Inflammatory macrophage (primary cell): ENCODE data around the gene SLAMF6.
"Not testable (repeated sequence)": the region's sequence is repeated elsewhere in the genome, so short reads cannot be mapped to it uniquely, and the experiment has no call there.

Source experiments
- DNase-seq, 2 donors: peaks; one replicate each; pipeline ENCODE4 v3.0.0-alpha.2; 2020 to 2022

SLAMF6 gene

DNA sequence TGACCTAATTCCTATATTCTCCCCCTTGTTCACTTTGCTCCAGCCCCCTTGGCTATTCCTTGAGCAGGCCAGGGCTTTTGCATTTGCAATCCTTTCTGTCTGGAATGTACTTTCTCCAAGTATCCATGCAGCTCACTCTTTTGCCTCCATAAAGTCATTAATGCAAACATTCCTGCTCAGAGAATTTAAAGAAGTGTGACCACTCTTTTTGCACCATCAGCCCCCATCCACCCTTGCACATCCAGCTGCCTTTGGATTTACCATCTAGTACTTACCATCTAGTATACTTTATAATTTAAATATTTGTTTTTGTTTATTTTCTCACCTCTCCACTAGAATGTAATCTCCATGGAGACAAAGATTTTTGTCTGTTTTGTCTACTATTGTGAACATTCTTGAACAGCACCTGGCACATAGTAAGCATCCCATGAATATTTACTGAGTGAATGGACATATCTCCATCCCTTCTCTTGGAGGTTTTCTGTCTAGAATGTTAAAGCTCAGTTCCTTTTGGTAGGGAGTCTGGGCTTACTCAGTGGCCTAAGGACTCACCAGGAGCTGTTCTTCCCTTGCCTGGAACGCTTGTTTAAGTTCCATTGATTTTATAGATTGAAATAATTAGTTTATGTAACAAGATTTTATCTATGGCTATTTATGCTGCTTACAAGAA lies 22.6 kb downstream of the SLAMF6 start:
- no peak for DNase-seq

DNA sequence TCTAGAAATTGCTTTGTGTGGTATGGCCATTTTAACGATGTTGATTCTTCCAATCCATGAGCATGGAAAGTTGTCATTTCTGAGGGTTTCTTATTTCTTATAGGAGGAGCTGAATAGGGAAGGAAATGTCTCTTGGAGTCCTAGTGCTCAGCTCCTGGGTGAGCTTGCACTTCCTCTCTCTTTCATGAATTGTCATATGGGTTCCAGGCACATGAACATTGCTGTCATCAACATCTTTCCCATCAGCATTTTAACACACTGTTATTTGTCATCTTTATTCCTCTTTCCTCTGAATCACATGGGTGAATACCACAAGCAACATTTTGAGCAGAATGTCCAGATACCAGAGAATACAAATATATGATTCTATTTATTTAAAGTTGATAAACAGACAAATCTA lies 23.4 kb downstream of the SLAMF6 start:
- peak; percentile 92 to 93 for DNase-seq

DNA sequence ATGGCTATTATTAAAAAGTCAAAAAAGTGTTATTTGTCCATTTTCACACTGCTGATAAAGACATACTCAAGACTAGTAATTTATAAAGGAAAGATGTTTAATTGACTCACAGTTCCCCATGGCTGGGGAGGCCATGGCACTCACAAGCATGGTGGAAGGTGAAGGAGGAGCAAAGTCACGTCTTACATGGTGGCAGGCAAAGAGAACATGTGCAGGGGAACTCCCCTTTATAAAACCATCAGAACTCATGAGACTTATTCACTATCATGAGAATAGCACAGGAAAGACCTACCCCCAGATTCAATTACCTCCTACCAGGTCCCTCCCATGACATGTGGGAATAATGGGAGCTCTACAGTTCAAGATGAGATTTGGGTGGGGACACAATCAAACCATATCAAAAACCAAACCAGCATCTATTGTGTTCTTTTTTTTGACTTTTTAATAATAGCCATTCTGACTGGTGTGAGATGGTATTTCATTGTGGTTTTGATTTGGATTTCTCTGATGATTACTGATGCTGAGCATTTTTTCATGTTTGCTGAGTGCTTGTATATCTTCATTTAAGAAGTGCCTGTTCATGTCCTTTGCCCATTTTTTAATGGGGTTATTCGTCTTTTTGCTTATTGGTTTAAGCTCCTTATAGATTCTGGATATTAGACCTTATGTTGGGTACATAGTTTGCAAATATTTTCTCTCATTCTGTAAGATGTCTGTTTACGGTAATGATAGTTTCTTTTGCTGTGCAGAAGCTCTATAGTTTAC lies 24.6 kb downstream of the SLAMF6 start:
- not testable (repeated sequence) for DNase-seq

DNA sequence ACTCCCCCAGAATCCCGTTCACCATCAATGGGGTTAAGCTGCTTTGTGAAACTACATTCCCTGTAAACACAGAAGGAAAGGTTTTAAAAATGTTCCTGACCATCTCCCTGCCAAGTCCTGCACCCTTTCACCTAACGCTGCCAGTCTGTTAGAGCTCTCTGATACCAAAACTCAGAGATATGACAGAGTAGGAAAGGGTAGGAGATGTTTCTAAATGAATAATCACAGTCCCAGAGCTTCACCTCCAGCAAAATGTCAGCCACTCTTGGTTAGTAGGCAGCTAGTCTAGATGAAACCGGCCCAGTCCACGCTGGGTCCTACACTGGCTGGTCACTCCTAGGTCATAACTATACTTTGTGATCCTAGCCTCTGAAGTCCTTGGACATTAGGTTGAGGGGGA lies 26.7 kb downstream of the SLAMF6 start:
- DNase-seq = no peak

DNA sequence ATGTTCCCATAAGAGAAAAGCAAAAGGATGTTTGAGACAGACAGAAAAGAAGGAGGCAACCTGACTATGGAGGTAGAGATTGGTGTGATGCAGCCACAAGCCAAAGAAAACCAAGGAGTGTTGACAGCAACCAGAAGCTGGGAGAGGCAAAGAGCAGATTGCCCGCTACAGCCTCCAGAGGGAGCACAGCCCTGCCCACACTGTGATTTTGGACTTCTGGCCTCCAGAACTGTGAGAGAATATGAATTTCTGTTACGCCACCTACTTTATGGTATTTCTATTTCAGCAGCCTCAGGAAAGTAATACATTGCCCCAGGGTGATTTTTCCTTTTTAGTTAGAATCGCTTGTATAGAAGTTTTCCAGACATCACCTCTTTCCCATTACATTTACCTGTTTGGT lies 28.4 kb downstream of the SLAMF6 start:
- peak in 1 of 2 donors; percentile 13 for DNase-seq

DNA sequence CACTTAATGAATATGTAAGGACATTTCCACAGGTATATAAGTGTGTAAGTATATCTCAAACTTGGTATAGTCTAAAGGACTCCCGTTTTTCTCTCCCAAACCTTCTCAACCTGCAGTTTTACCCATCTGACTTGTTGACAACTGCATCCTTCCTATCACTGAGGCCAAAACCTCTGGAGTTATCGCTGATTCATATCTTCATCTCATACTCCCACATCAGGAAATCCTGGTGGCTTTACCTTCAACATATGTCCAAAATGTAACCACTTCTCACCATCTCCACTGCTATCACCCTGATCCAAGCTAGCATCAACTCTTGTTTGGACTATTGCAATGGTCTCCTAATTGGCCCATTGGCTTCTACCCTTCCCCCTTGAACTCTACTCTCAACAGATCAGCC lies 30.4 kb downstream of the SLAMF6 start:
- DNase-seq = no peak

DNA sequence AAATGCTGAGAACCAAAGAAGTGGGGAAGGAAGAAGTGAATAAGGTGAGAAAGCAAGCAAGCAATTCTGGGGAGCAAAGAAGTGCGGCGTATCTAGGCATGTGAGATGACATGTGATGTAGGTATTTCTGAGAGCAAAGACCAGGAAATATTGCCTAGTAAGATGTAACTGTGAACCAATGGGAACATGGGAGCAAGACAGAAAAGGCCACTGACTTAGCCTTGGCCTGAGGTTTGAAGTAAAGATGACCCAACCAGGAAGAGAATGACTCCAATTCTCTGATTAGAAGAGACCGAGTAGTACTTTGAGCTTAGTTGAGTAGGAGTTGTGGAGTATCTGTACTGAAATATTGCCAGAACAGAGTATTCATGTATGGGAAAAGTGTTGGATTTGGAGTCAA lies 31.1 kb downstream of the SLAMF6 start:
- DNase-seq = no peak

DNA sequence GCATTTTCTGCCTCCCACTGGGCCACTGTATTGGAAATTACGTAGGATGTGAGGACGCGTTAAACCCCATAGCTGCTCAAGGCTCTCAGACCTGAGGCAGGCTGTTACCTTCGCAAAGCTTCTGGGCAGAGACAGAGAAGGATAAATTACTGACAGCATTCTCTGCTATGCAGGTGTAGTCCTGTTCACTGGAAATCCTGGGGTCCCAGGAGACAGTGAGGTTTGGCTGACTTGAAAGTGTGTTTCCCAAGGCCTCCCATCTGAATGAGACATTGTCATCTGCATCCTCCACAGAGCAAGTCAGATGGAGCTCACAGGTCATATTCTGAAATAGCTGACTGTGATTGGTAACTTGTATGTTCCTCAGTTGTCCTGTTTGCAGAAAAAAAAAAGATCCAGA lies 32.0 kb downstream of the SLAMF6 start:
- no peak for DNase-seq

DNA sequence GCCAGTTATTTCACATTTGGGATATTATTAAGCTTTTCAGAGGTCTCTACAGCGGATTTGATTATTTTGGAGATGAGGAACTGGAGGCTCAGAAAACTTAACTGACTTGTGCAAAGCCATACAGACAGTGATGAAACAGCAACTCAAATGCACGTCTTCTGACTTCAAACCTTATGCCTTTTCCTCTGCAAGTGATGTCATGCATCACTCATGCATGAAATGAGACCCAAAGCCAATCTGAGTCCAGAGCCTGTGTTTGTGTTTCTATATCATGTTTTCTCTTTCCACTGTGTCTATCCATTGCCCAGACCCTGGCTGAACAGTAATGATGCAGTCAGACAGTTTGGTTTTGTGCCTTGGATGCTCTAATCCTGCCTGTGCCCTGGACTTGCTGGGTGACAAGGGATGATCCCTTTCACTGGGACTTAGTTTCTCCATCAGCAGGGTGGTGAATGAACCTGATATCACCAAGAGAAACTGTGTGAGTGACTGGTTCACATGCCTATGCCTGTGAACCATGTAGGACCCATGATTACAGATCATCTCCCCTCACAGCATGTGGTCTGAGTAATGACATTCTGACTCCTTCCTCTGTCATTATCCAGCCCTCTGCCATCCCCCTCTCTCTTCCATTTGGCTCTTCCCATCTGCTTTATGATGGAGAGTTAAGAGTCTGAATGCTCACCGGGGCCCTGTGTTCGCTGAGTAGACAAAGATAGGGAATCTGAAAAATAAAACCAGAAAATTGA lies 33.4 kb downstream of the SLAMF6 start:
- peak in 1 of 2 donors; percentile 15 for DNase-seq

DNA sequence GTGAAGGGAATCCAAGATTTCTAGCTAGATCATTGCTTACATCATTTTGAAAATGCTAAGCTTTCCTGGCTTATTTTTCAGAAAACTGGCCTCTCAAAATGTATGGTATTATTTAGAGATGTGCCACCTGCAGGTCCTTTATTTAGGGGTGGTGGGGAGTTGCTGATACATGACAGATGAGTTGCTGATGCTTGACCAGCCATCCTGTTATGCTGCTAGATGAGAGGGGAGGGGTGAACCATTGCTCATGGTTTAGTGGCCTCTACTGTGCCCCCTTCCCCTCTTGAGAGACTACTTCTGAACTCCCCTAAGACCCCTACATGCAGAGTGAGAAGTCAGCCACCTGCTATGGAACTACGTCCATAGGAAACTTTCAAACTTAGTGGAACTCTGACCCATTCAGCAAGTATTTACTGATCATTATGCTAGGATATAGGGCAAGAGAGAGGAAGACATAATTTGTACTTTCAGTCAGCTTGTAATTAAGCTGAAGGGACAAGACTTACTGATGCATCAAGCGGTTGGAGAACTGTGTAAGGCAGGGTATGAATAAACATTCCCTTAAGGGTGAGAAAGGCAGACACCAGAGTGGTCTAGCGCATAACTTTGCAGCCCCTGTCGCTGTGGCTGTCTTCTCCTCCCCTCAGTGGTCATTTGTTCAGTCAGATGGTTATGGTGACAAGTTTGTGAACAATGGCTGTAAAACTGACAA lies 34.6 kb downstream of the SLAMF6 start:
- DNase-seq = no peak

DNA sequence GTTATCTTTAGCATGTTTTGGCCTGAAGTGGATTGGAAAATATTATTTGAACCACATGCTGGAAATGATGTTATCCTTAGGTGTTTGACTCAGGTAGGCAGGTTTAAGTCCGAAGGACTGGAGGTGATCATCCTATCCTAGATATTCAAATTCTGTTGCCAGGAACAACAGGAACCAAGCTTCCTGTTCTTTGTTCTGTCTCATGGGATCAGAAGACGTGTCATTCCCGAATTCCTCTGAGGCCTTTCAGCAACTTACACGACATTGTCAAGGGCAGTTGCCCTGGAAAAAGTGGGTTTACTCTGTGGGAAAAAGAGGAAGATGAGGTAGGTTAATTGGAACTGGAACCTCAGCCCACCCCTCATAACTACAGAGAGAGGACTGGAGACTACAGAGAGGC lies 36.6 kb downstream of the SLAMF6 start:
- no peak for DNase-seq

DNA sequence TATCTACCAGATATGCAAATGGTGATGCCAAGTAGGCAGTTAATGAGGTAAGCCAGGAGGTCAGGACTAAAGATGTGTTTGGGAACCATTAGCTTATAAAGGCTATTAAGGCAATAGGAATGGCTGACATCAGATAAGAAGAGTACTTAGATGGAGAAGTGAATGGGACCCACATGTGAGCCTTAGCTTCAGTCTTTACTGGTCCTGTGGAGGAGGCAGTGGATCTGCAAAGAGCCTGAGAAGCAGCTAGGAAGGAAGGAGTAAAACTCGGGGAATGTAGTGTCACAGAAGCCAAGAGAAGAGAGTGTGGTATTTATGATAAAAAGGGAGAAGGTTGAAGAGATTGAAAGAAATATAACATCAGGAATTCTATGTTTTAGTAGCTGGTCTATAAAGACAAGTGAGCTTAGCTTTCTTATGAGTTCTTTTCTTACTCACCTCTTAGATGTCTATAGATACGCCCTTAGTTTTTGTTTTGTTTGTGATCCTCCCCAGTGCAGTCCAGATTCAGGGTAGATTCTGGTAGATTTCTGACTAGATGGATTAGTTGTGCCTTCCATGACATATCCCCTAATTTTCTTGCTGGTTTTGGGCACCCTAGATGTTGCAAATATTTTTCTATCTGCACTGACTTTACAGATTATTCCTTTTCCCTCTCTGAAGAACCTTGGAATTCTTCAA lies 39.4 kb downstream of the SLAMF6 start:
- no peak for DNase-seq

DNA sequence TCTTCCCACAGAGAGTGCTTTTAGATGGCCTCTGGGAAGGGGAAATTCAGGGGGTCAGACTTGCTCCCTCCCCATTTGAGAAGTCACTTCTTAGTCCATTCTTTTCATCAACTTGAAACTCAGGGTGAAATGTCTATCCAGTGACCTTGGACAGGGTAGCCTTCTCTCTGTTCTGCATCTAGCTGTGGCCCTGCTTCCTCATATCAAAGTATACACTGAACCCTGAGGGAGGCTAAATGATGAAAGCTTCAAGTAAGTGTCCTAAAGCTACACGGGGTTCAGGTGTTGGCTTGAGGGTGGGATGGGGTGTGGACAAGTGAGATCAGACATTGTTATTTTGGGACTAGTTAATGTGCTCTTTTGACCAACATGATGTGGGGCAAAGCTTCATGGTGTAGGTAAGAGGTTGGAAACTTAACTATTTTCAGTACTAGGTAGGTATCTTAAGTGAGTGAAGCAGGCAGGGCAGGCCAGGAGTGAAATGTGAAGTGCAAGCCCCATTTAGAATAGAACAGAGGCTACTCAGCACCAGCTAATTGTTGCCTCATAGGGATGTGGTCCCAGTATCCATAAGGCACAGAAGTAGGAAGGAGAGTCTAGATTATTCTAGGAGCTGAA lies 41.0 kb downstream of the SLAMF6 start:
- no peak for DNase-seq

DNA sequence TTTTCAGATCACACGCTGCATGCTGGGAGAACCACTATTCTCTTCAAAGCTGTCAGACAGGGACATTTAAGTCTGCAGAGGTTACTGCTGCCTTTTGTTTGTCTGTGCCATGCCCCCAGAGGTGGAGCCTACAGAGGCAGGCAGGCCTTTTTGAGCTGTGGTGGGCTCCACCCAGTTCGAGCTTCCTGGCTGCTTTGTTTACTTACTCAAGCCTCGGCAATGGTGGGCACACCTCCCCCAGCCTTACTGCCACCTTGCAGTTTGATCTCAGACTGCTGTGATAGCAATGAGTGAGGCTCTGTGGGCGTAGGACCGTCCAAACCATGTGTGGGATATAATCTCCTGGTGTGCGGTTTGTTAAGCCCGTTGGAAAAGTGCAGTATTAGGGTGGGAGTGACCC lies 42.3 kb downstream of the SLAMF6 start:
- not testable (repeated sequence) for DNase-seq

DNA sequence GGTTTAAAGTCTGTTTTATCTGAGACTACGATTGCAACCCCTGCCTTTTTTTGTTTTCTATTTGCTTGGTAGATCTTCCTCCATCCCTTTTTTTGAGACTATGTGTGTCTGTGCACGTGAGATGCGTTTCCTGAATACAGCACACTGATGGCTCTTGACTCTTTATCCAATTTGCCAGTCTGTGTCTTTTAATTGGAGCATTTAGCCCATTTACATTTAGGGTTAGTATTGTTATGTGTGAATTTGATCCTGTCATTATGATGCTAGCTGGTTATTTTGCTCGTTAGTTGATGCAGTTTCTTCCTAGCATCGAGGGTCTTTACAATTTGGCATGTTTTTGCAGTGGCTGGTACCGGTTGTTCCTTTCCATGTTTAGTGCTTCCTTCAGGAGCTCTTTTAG lies 44.0 kb downstream of the SLAMF6 start:
- DNase-seq = not testable (repeated sequence)

DNA sequence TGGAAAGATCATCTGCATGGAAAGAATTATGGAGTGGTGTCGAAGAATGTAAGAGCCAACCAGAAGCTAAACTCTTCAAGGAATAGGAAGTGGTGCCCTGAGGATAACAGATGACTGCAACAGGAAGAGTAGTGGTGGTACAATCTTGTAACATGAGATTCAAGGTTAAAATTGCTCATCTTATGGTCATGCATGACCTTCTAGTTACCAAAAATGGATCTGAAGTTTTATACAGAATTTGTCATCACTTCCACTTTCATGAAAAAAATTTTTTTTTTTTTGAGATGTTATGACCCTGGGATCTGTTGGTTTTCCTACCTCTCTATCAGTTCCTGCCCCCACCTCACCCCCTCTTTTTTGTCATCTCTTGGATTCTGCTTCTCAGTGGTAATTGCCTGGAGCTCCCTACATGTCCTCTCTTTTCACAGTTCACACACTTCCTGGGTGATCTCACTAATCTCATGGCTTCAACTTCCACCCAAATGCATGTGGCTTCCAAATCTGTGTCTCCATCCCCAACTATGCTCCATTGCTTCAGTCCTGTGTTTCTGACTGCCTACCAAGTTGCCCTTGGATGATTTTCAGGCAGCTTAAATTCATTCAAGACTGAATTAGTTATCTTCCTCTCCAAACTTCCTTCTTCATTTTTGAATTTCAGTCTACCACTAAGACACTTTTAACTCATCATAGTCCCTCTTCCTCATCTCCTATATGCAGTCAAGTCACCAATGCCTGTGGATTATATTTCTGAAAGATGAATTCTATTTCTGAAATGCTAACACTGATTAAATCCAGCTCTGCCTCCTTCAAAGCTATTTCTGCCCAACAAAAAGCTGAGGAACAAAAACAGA lies 48.4 kb downstream of the SLAMF6 start:
- peak; percentile 49 to 69 for DNase-seq

DNA sequence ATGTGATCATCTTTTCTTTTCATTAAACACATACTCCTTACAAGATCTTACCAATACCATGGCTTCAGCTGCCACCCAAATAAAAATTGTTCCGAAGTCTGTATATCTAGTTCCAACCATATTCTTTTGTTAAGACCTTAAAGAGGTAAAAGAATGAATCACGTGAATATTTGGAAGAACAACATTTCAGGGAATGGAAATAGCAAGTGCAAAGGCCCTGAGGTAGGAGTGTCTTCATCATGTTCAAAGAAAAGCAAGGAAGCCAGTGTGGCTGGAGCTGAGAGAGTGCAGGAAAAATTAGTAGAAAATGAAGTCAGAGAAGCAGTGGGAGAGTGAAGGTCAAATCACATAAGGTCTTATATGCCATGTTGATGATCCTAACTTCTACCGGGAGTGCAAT lies 50.9 kb downstream of the SLAMF6 start:
- no peak for DNase-seq

DNA sequence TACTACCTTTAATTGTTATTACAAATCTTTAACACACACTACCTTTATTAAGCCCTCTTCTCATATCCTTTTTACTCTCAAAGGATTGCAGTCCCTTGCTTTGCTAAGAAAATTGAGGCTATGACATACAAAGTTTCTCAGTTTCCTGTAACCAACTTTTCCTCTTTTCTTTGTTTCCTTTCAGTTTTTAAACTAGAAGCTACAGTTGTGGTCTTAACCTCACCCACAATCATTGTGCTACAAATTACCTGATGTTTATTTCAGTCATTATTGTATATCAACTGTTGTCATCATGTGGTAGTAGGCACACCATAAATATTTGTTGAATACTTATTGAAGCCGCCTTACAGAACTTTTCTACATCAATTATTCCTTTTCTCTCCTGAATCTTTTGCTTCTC lies 51.8 kb downstream of the SLAMF6 start:
- DNase-seq = no peak

DNA sequence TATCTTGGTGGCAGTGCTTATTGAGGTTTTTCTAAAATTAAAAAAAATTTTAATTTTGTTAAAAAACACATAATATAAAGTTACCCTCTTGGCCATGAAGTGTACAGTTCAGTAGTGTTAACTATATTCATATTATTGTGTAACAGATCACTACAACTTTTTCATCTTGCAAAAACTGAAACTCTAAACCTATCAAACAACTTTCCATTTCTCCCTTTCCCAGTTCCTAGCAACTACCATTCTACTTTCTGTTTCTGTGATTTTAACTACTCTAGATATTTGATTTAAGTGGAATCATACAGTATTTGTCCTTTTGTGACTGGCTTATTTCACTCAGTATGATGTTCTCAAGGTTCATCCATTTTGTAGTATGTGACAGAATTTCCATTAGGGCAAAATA lies 55.5 kb downstream of the SLAMF6 start:
- DNase-seq = no peak

DNA sequence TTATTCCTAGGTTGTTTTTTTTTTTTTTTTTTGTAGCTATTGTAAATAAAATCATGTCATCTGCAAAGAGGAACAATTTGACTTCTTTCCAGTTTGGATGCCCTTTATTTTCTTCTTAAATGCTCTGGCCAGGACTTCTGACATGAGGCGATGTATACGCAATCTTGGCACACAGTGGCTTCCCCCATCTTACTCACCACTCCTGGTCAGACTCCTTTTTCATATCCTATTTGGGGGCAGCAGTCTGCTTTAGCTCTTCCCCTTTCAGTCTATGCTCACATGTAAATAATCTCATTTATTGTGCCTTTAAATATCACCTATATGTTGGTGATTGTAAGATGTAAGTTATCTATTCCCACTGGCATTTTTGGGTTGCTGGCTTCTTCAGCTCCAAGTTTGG lies 56.1 kb downstream of the SLAMF6 start:
- peak; percentile 62 to 77 for DNase-seq

DNA sequence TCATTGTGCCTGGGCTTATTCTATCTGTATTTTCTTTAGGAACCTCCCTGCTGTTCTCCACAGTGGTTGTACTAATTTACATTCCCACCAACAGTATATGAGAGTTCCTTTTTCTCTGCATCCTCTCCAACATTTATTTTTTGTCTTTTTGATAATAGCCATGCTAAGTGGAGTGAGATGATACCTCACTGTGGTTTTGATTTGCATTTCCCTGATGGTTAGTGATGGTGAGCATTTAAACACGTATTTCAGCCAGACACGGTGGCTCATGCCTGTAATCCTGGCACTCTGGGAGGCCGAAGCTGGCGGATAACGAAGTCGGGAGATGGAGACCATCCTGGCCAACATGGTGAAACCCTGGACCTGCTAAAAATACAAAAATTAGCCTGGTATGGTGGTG lies 57.9 kb downstream of the SLAMF6 start:
- no peak for DNase-seq
